Measurements from ENCODE around the gene TINAGL1. TPM values are rescaled to one million over a fixed set of nuclear protein-coding genes. Genes with fewer than 3 reads are reported as not detected.

The TINAGL1 gene
- total RNA-seq, 1 experiment from 2014 or later, result 2.5 TPM

DNA sequence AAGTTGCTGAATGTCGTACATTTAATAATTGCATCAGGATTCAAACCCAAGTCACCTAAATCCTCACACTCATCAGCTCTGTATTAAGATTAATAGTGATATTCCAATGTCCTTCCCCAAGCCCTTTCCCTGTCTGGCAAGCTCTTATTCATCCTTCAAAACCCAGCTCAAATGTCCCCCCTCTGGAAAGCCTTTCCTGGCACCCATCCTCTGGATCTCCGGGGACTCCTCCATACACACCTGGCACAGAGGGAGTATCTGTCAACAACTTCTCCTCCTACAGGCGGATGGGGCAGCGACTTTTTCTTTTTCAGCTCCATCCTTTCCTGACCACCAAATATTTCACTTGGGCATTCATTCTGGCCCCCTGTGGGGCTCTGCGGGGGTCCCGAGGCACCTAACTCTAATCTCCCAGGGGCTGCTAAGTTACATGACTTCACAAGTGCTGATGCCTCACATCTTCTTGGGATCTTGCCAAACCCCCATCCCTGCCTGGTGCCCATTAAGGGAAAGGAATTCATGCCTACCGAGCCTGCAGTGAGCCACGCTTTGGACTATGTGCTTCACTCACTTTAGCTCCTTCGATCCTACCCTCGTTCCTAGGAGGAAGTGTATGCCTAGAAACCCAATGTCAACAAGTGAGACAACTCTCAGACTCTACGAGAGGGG, 15.2 kb downstream of the TINAGL1 start:
- H4K8ac ChIP-seq (replicated peaks; ENCODE audit: insufficient read length, low read depth, low read length), result no peak overlapping the region
- H3K4me2 ChIP-seq (ENCODE audit: insufficient read depth, insufficient read length, low read length), result no peak overlapping the region

More for the DNA sequence above, 15.2 kb downstream of the TINAGL1 start:
- no peak overlapping the region for H4K91ac ChIP-seq (ENCODE audit: insufficient read length, low read depth, low read length)
- H3K14ac ChIP-seq (ENCODE audit: insufficient read depth, low read length), result no peak overlapping the region
- no peak overlapping the region for H3K56ac ChIP-seq (ENCODE audit: insufficient read length, low read depth, low read length)
- H3K9ac ChIP-seq (ENCODE audit: extremely low read depth, insufficient read length, low read length), result no peak overlapping the region
- H3K27me3 Mint-ChIP-seq (ENCODE audit: low read depth), result peaks cover 34% of the 10 kb centered on the region
- H2AFZ ChIP-seq (ENCODE audit: low read length), result no peak overlapping the region
- H3K23ac ChIP-seq (ENCODE audit: insufficient read length, low read depth, low read length), result no peak overlapping the region
- H3K27ac ChIP-seq (ENCODE audit: insufficient read length, low read depth, low read length), result no peak overlapping the region
- peaks cover 21 to 22% of the 10 kb centered on the region in 2 experiments for H3K4me1 Mint-ChIP-seq
- H3K9me3 ChIP-seq (ENCODE audit: control insufficient read depth, low read depth, low read length), result no peaks in the 10 kb centered on the region
- no peak overlapping the region for H2AK5ac ChIP-seq (ENCODE audit: insufficient read length, low read length)
- no peak for DNase-seq
- H3T11ph ChIP-seq (ENCODE audit: low read length), result no peak overlapping the region
- H3K79me1 ChIP-seq (ENCODE audit: insufficient read depth, low read depth, low read length, poor library complexity, severe bottlenecking), result no peaks in the 10 kb centered on the region
- H3K9me3 Mint-ChIP-seq, result no peaks in the 10 kb centered on the region
- TF ChIP-seq, protein P1, sequence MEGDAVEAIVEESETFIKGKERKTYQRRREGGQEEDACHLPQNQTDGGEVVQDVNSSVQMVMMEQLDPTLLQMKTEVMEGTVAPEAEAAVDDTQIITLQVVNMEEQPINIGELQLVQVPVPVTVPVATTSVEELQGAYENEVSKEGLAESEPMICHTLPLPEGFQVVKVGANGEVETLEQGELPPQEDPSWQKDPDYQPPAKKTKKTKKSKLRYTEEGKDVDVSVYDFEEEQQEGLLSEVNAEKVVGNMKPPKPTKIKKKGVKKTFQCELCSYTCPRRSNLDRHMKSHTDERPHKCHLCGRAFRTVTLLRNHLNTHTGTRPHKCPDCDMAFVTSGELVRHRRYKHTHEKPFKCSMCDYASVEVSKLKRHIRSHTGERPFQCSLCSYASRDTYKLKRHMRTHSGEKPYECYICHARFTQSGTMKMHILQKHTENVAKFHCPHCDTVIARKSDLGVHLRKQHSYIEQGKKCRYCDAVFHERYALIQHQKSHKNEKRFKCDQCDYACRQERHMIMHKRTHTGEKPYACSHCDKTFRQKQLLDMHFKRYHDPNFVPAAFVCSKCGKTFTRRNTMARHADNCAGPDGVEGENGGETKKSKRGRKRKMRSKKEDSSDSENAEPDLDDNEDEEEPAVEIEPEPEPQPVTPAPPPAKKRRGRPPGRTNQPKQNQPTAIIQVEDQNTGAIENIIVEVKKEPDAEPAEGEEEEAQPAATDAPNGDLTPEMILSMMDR (conservative IDR thresholded peaks at IDR 0.05), result no peak
- H3K36me3 Mint-ChIP-seq (ENCODE audit: insufficient read depth in 1 of 3, low read depth in 3 of 3), result no peaks in the 10 kb centered on the region; a peak in 1 of 7 replicates
- no peak overlapping the region for H2BK20ac ChIP-seq (ENCODE audit: low read depth, low read length, poor library complexity, severe bottlenecking)
- H2BK15ac ChIP-seq (ENCODE audit: low read depth, low read length), result no peak overlapping the region
- H2BK120ac ChIP-seq (ENCODE audit: low read depth, low read length, poor library complexity, severe bottlenecking), result no peak overlapping the region
- no peaks in the 10 kb centered on the region for H3K23me2 ChIP-seq (ENCODE audit: insufficient read length, low read depth, low read length, poor library complexity, severe bottlenecking)
- no peak overlapping the region for H2BK5ac ChIP-seq (ENCODE audit: insufficient read length, low read length)
- H3K4me1 ChIP-seq (ENCODE audit: insufficient read depth, low read length), result no peaks in the 10 kb centered on the region
- no peaks in the 10 kb centered on the region for H3K27me3 ChIP-seq (ENCODE audit: insufficient read depth, low read length)
- H4K20me1 ChIP-seq (ENCODE audit: control insufficient read depth, insufficient read depth, insufficient read length), result no peaks in the 10 kb centered on the region
- no peak overlapping the region for H3K4ac ChIP-seq (ENCODE audit: low read depth, low read length)
- no peak overlapping the region; a peak in 1 of 5 replicates for H3K4me3 Mint-ChIP-seq
- no peak overlapping the region for H3K27ac Mint-ChIP-seq
- no peaks in the 10 kb centered on the region for H3K79me2 ChIP-seq (ENCODE audit: insufficient read depth, low read length)
- WGBS (ENCODE audit: extremely low coverage, insufficient read length, low lambda C conversion rate), result no CpG with 5 or more reads among the region's 11 CpGs
- H3K18ac ChIP-seq (ENCODE audit: insufficient read length, low read depth, low read length), result no peak overlapping the region
- no peak overlapping the region for H4K5ac ChIP-seq (ENCODE audit: insufficient read length, low read depth, low read length)
- no peak overlapping the region for H2BK12ac ChIP-seq (ENCODE audit: insufficient read length, low read depth, low read length)

All from H9 (cell line).